Activated CD4-positive, alpha-beta T cell treated with anti-CD3 and anti-CD28 coated beads for 24 hours (primary cell): ENCODE data around the gene APBA2.
"Not testable (repeated sequence)": the region's sequence is repeated elsewhere in the genome, so short reads cannot be mapped to it uniquely, and the experiment has no call there.

ENCODE experiments used
- DNase-seq, 2 donors: peaks; one replicate each; pipeline ENCODE4 v3.0.0-alpha.2; 2020; ENCODE audit warnings: low read depth in 2 of 2

APBA2 gene

DNA sequence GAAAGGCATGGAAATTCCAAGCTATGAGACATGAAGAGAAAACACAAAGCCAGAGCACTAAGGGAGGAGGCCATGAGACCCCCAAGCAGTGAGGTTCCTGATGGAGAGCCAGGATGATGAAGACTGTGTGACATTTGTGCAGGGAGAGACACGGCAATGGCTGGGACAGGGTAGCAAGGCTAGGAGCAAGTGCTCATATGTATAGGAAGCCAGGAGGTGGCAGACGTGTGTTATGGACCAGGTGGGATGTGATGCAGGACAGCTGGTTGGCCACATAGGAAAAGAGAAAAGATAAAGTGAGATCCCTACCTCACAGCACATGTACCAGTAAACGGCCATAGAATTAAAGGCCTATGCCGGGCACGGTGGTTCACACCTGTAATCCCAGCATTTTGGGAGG lies 112.7 kb downstream of the APBA2 start:
- no peak for DNase-seq

DNA sequence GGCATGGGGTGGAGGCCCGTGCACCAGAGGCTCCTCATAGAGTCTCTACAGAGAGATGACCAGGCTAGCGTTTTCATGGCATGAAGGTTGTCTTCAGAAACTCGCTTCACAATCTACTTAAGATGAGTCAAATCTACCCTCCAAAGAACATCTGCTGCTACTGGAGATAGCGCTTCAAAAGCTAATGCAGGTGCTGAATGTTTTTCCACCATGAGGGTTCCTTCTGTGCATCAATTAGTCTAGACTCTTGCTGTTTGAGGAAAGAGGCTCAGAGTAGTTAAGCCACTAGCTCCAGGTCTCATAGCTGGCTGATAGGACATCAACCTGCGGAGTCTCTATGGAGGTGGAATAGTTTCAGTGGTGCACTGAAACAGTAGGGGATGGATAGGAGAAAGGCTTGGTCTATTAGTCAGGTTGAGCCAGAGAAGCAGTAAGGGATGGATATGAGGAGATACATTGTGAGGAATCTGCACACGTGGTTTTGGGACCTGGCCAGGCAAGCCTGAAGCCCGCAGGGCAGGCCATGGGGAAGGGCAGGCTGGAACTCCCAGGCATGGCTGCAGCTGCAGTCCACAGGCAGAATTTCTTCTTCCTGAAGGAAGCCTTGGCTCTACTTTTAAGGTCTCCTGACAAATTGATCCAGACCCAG lies 117.5 kb downstream of the APBA2 start:
- no peak for DNase-seq

DNA sequence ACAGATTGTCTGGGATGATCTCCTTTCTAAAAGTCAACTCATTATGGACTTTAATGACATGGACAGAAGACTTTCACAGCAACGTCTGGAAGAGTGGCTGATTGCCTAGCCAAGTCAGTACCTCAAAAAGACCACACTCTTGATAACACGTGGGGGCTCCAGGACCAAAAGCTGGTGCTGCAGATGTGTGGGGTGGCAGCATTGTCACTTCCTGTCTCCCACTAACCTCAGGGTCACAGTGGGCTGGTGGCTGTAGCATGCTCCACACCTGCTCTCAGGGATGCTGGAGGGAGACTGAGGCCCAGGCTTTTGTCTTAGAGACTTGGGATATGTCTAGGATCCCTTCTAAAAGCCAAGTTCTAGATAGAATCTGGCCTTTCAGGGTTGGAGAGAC lies 118.1 kb downstream of the APBA2 start:
- no peak for DNase-seq

GRCh38 chr15:29005931-29006330 lies 120.2 kb downstream of the APBA2 start:
- DNase-seq: no peak

DNA sequence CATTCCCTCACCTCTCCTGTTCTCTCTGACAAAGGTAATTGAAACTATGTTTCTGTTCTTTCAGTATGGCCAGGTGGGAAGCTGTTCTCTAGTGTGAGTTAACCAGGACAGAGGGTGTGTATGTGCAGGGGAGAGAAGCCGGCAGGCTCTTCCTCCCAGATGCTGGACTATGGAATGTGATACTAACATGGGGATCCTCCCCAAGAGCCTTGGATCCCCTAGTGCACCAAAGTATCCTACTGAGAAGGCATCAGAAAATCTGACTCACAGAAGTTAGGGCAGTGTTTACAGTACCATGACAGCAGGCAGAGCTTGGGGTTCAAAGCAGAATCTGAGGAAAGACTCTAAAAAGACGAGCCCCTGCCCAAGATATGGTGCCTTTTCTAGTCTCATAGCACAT lies 123.1 kb downstream of the APBA2 start:
- no peak for DNase-seq

DNA sequence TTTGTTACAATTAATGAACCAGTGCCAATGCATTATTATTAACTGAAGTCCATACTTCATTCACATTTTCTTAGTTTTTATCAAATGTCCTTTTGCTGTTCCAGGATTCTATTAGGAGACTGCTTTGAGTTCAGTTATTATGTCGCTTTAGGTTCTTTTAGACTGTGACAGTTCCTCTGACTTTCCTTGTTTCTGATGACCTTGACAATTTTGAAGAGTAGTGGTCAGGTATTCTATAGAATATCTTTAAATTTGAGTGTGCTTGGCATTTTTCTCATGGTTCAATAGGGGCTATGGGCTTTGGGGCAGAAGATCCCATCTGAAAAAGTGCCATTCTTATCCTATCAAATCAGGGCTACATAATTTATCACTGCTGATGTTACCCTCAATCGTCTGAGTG lies 126.3 kb downstream of the APBA2 start:
- no peak for DNase-seq

DNA sequence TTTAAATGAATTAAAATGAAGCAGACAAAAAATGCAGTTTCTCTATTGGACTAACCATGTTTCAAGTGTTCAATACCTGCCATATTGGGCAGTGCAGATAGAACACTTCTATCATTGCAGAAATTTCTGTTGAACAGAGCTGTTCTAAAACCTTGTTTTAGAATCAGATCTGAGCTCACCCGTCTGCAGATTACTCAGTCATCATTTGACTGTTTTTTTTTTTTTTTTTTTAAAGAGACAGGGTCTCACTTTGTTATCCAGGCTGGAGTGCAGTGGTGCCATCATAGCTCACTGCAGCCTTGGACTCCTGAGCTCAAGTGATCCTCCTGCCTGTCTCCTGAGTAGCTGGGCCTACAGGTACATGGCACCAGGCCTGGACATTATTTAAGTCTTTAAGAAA lies 128.7 kb downstream of the APBA2 start:
- DNase-seq: no peak

DNA sequence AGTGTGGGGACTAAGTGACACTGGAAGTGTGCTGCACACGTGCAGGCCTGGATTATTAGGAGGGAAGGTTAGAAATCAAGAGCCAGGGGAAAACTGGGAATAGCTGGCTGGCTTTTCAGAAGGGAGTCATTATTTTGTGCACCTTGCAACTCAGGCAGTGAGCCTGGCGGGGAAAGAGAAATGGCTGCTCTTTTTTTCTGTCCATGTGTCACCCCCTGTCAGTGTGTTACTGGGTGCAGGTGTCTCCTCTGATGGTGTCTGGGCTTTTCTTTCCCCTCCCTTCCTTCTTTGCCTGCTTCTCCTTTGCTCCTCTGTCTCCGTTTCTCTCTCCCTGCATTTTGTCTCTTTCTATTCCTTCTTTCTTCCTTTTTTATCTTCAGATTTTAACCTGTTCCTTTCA lies 130.7 kb downstream of the APBA2 start:
- DNase-seq: no peak

DNA sequence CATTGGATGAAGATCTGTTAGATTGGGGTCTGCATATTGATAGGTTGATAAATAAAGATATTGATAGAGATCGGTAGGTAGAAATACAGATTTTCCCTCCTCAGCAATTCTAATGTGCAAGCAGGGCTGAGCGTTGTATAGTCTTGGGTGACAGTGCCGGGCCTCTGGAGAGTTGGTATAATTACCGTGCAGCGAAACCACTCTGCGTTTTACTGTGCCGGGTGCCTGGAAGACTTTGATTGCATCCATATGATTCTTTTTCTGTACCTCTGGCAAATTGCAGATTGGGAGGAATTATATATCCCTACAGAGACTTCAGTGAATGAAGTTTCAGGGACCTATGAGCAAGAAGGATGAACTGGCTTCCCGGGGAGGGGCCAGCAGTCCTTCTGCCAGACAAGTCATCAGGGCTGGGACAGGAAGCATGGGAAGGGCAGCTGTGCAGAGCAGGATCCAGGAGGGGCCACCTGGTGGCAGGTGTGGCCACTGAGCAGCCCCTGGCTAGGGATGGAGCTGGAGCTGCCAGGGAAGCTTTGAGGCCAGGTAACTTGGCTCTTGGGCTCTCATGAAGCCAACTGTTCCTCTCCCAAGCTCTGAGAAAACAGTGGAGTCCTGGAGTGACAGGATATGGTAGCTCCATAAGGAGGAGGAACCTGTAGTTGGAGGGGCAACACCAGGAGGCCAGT lies 132.5 kb downstream of the APBA2 start:
- DNase-seq: no peak

GRCh38 chr15:29018995-29019976 lies 133.5 kb downstream of the APBA2 start:
- no peak for DNase-seq

- DNase-seq: no peak
Observed at GRCh38 chr15:29021857-29022256, 136.1 kb downstream of the APBA2 start.

GRCh38 chr15:29024662-29025061 lies 138.9 kb downstream of the APBA2 start:
- no peak for DNase-seq

DNA sequence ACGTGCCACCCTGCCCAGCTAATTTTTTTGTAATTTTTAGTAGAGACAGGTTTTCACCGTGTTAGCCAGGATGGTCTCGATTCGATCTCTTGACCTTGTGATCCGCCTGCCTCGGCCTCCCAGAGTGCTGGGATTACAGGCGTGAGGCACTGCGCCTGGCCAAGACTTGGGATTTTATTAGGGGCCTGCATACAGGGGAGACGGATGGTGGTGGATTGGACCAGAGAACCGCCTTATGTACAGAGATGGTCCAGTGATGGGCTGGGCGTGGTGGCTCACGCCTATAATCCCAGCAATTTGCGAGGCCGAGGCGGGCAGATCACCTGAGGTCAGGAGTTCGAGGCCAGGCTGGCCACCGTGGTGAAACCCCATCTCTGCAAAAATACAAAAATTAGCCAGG lies 139.6 kb downstream of the APBA2 start:
- DNase-seq: not testable (repeated sequence)

GRCh38 chr15:29028158-29028557 lies 142.4 kb downstream of the APBA2 start:
- not testable (repeated sequence) for DNase-seq

DNA sequence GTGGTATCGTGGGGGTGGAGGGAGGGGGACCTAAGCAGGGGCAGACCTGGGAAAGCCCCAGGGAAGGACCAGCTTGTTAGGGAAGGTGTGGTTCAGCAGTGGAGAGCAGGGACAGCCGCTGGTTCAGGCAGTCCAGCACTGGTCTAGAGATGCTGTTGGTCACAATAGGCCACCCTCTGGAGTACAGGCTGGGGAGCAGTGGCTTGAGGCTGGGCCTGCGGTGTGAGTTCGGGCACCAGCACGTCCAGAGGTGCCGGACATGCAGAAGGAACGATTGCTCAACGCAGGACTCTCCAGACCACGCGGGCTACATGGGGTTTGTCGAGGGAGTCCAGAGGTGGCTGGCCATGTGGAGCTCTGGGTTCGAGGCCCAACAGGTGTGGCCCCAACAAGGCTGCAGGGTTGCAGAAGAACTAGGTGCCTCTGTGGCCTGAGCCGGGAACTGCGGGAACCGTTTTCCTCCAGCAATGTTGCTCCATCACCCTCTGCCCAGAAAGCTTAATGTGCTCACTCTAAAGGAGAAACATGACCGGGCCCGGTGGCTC lies 143.9 kb downstream of the APBA2 start:
- no peak for DNase-seq

GRCh38 chr15:29031502-29032228 lies 145.9 kb downstream of the APBA2 start:
- DNase-seq: no peak

- DNase-seq: no peak
Observed at GRCh38 chr15:29032229-29032625, 146.5 kb downstream of the APBA2 start.

GRCh38 chr15:29032751-29033150 lies 147.0 kb downstream of the APBA2 start:
- DNase-seq: no peak

GRCh38 chr15:29034151-29034550 lies 148.4 kb downstream of the APBA2 start:
- no peak for DNase-seq

GRCh38 chr15:29034593-29035335 lies 149.0 kb downstream of the APBA2 start:
- no peak for DNase-seq
